ENCODE results near the gene CD81. TPM values are rescaled to one million over a fixed set of nuclear protein-coding genes. Genes with fewer than 3 reads are reported as not detected.

Gene CD81
- total RNA-seq, 1 experiment from 2014 or later: 194 TPM

DNA sequence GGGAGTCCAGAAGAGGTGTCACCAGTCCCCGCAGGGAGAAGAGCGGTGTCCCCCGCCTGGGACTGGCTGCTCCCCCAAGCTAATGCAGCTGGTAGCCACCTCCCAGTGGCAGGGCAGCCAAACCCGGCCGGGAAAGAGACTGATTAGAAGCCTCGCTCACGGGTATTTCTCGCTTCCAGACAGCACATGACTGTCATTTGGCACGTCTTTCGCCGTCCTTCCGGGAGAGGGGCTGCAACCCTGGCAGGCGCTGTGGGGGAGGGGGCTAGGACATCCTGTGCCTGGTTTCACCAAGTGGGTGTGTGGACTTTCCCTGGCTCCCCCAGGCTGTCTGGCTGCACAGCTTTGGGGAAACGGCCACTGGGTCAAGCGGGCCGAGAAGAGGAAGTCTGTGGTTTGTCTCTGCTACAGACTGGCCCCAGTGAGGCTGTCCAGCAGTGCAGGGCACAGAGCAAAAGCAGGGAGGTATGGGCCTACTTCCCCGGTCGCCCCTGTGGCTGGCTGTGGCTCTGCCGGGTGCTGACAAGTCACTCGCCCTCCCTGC is 3.8 kb downstream of the CD81 start:
- ChIA-PET POLR2A (ENCODE audit: low non-redundant PET) (no interaction called here), CTCF (no interaction called here)
- H3K4me3 ChIP-seq (ENCODE audit: low read depth, low read length, poor library complexity, severe bottlenecking): no peak overlapping the region
- TF ChIP-seq EZH2 (IDR thresholded peaks at IDR 0.05; ENCODE audit: borderline replicate concordance, low read depth, low read length, poor library complexity, severe bottlenecking) (no peak), CTCF (conservative IDR thresholded peaks at IDR 0.05; ENCODE audit: low read depth, low read length) (no peak)
- H3K27ac ChIP-seq (ENCODE audit: low read depth, low read length, poor library complexity, severe bottlenecking): no peak overlapping the region
- intact Hi-C loops (cut with micrococcal nuclease; ENCODE audit: unreplicated experiment): no loop called here
- H3K27me3 ChIP-seq (replicated peaks; ENCODE audit: insufficient read depth, low read depth, low read length, poor library complexity): no peaks in the 10 kb centered on the region
- H3K36me3 ChIP-seq (ENCODE audit: insufficient read depth, low read length, poor library complexity, severe bottlenecking): no peaks in the 10 kb centered on the region
- DNase-seq (ENCODE audit: low spot score): no peak
- H3K4me1 ChIP-seq (ENCODE audit: insufficient read depth, low read length, poor library complexity, severe bottlenecking): peaks cover 6% of the 10 kb centered on the region
- no peaks in the 10 kb centered on the region for H3K9me3 ChIP-seq (ENCODE audit: low read depth, low read length, poor library complexity, severe bottlenecking)
- BruUV-seq (replicated peaks): no TSS peak

GRCh38 chr11:2381494-2382128 is 4.5 kb downstream of the CD81 start:
- Histone ChIP-seq H3K4me1 (ENCODE audit: insufficient read depth, low read length, poor library complexity, severe bottlenecking) (peaks cover 6% of the 10 kb centered on the region), H3K27me3 (replicated peaks; ENCODE audit: insufficient read depth, low read depth, low read length, poor library complexity) (no peaks in the 10 kb centered on the region), H3K36me3 (ENCODE audit: insufficient read depth, low read length, poor library complexity, severe bottlenecking) (no peaks in the 10 kb centered on the region), H3K27ac (ENCODE audit: low read depth, low read length, poor library complexity, severe bottlenecking) (no peak overlapping the region), H3K9me3 (ENCODE audit: low read depth, low read length, poor library complexity, severe bottlenecking) (no peaks in the 10 kb centered on the region), H3K4me3 (ENCODE audit: low read depth, low read length, poor library complexity, severe bottlenecking) (no peak overlapping the region)
- BruUV-seq (replicated peaks): no TSS peak
- POLR2A ChIA-PET (ENCODE audit: low non-redundant PET): no interaction called here
- CTCF ChIA-PET: no interaction called here
- DNase-seq (ENCODE audit: low spot score): no peak
- TF ChIP-seq EZH2 (IDR thresholded peaks at IDR 0.05; ENCODE audit: borderline replicate concordance, low read depth, low read length, poor library complexity, severe bottlenecking) (no peak), CTCF (conservative IDR thresholded peaks at IDR 0.05; ENCODE audit: low read depth, low read length) (no peak)
- intact Hi-C loops (cut with micrococcal nuclease; ENCODE audit: unreplicated experiment): no loop called here

DNA sequence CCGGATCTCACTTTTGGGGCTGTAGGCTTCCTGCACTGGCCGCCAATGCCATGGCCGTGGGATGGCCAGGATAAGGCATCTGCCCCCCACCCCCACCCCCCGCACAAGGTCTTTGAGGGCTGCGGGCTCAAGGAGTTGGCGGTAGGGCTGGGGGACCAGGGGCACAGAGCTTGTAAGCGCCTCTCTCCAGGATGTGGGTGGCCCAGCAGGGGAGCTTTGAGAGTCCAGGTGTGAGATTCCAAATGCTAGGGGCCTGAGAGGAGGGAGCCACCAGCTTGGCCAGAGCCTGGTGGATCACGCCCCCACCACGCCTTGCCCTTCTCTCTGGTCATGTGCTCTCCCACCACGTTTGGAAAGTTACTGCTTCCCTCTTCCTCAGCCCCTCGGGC is 5.0 kb downstream of the CD81 start:
- POLR2A ChIA-PET (ENCODE audit: low non-redundant PET): no interaction called here
- intact Hi-C loops (cut with micrococcal nuclease; ENCODE audit: unreplicated experiment): no loop called here

More for the DNA sequence above, 5.0 kb downstream of the CD81 start:
- H3K4me3 ChIP-seq (ENCODE audit: low read depth, low read length, poor library complexity, severe bottlenecking): no peak overlapping the region
- no peaks in the 10 kb centered on the region for H3K36me3 ChIP-seq (ENCODE audit: insufficient read depth, low read length, poor library complexity, severe bottlenecking)
- no peaks in the 10 kb centered on the region for H3K27me3 ChIP-seq (replicated peaks; ENCODE audit: insufficient read depth, low read depth, low read length, poor library complexity)
- no TSS peak for BruUV-seq (replicated peaks)
- TF ChIP-seq CTCF (conservative IDR thresholded peaks at IDR 0.05; ENCODE audit: low read depth, low read length) (no peak), EZH2 (IDR thresholded peaks at IDR 0.05; ENCODE audit: borderline replicate concordance, low read depth, low read length, poor library complexity, severe bottlenecking) (no peak)
- H3K27ac ChIP-seq (ENCODE audit: low read depth, low read length, poor library complexity, severe bottlenecking): no peak overlapping the region
- H3K4me1 ChIP-seq (ENCODE audit: insufficient read depth, low read length, poor library complexity, severe bottlenecking): peaks cover 6% of the 10 kb centered on the region
- CTCF ChIA-PET: no interaction called here
- H3K9me3 ChIP-seq (ENCODE audit: low read depth, low read length, poor library complexity, severe bottlenecking): no peaks in the 10 kb centered on the region
- DNase-seq (ENCODE audit: low spot score): no peak

Measured in A673 (cell line).